ENCODE measurements around the gene ORAI2. TPM values are rescaled to one million over a fixed set of nuclear protein-coding genes. Genes with fewer than 3 reads are reported as not detected.

Gene ORAI2
- total and polyA plus RNA-seq, 2 donors (not counting 3 experiments of a cell fraction or from before 2014, with no cell fraction given), result 84.1 to 99.1 TPM

- H3K4me1 ChIP-seq (ENCODE audit: control insufficient read depth, extremely low read depth, insufficient read depth, low read length), result no peaks in the 10 kb centered on the region
- dilution Hi-C loops (cut with MboI; ENCODE audit: extremely low pct_ligation_motif_present, low sequenced_read_pairs) (no loop called here), intact Hi-C loops (cut with micrococcal nuclease) (no loop called here)
- no peak overlapping the region for H3K4me3 ChIP-seq (replicated peaks in 1 of 3; ENCODE audit: insufficient read depth in 1 of 3, low read depth in 1 of 3, low read length in 3 of 3)
- H3K9me1 ChIP-seq (replicated peaks; ENCODE audit: control insufficient read depth, extremely low read depth, insufficient read depth, low read length), result no peaks in the 10 kb centered on the region
- no peak overlapping the region for H2AFZ ChIP-seq (ENCODE audit: low read depth, low read length)
- POLR2A ChIA-PET, result no interaction called here
- TF ChIP-seq JUN (IDR thresholded peaks at IDR 0.05; ENCODE audit: borderline replicate concordance, insufficient read depth, insufficient read length, low read depth) (no peak), GATA2 (IDR thresholded peaks at IDR 0.05; ENCODE audit: insufficient read depth, insufficient read length, low read depth, low read length) (no peak), CTCF (IDR thresholded peaks at IDR 0.05; ENCODE audit: extremely low read depth in 1 of 2, insufficient read depth in 1 of 2, low read depth in 1 of 2, low read length in 2 of 2) (no peak), EZH2 (IDR thresholded peaks at IDR 0.05; ENCODE audit: borderline replicate concordance, low read depth, low read length, severe bottlenecking) (no peak), MAX (IDR thresholded peaks at IDR 0.05; ENCODE audit: insufficient read depth, insufficient read length) (no peak), POLR2AphosphoS5 (IDR thresholded peaks at IDR 0.05; ENCODE audit: insufficient read depth, low read depth, low read length) (no peak), POLR2A (IDR thresholded peaks at IDR 0.05; ENCODE audit: low read depth, low read length) (no peak), FOS (IDR thresholded peaks at IDR 0.05; ENCODE audit: borderline replicate concordance, insufficient read depth, low read length) (no peak), MYC (IDR thresholded peaks at IDR 0.05; ENCODE audit: low read depth, low read length) (no peak)
- CTCF ChIA-PET, result no interaction called here
- no peaks in the 10 kb centered on the region for H3K9me3 ChIP-seq (replicated peaks; ENCODE audit: control insufficient read depth, insufficient read depth, low read length)
- H3K27me3 ChIP-seq (ENCODE audit: control insufficient read depth in 2 of 2, insufficient read depth in 2 of 2, low read length in 2 of 2), result no peaks in the 10 kb centered on the region
- peaks cover 0 to 30% of the 10 kb centered on the region in 2 experiments for H3K36me3 ChIP-seq (ENCODE audit: control insufficient read depth in 2 of 2, extremely low read depth in 1 of 2, insufficient read depth in 2 of 2, low read length in 2 of 2)
- H3K79me2 ChIP-seq (ENCODE audit: control insufficient read depth, insufficient read depth, low read length), result no peaks in the 10 kb centered on the region
- no peak overlapping the region for H3K9ac ChIP-seq (replicated peaks; ENCODE audit: extremely low read depth, insufficient read depth, low read length)
- no peak overlapping the region for H3K27ac ChIP-seq (ENCODE audit: insufficient read depth, low read depth, low read length)
- DNase-seq (ENCODE audit: low read depth, low spot score), result no peak
- no TSS peak for BruUV-seq (replicated peaks)
- no peaks in the 10 kb centered on the region for H4K20me1 ChIP-seq (replicated peaks; ENCODE audit: control insufficient read depth, extremely low read depth, insufficient read depth, low read length)
- H3K4me2 ChIP-seq (ENCODE audit: insufficient read depth, low read length), result no peak overlapping the region
- no peak for FAIRE-seq
Measured at GRCh38 chr7:102446387-102447156, 13.2 kb downstream of the ORAI2 start.

Measured in endothelial cell of umbilical vein (primary cell).